D341Med (cell line): ENCODE results near the gene PPP1R1B.

Source experiments
- DNase-seq: peaks from one replicate; pipeline ENCODE4 v3.0.0; 2012; ENCODE audit warnings: low spot score

PPP1R1B gene

GRCh38 chr17:39615434-39615833 lies 11.3 kb upstream of the PPP1R1B start:
- DNase-seq, result no peak

GRCh38 chr17:39617100-39617445 lies 9.7 kb upstream of the PPP1R1B start:
- no peak for DNase-seq

- peak; percentile 97 for DNase-seq
Measured at GRCh38 chr17:39617446-39618245, 9.1 kb upstream of the PPP1R1B start.

- DNase-seq, result peak; percentile 71
Measured at GRCh38 chr17:39618246-39618913, 8.4 kb upstream of the PPP1R1B start.

- no peak for DNase-seq
Measured at GRCh38 chr17:39618956-39619785, 7.6 kb upstream of the PPP1R1B start.

GRCh38 chr17:39619786-39620101 lies 7.0 kb upstream of the PPP1R1B start:
- DNase-seq, result no peak

GRCh38 chr17:39621523-39622379 lies 5.0 kb upstream of the PPP1R1B start:
- peak; percentile 88 for DNase-seq

GRCh38 chr17:39622380-39623006 lies 4.3 kb upstream of the PPP1R1B start:
- no peak for DNase-seq

- peak; percentile 92 for DNase-seq
Measured at GRCh38 chr17:39623356-39623950, 3.3 kb upstream of the PPP1R1B start.

- no peak for DNase-seq
Measured at GRCh38 chr17:39624313-39624712, 2.4 kb upstream of the PPP1R1B start.

GRCh38 chr17:39625198-39625785 lies 1.5 kb upstream of the PPP1R1B start:
- DNase-seq, result no peak

GRCh38 chr17:39627047-39627711 lies 427 bp downstream of the PPP1R1B start:
- DNase-seq, result peak; percentile 69

GRCh38 chr17:39627712-39628516 lies 1.2 kb downstream of the PPP1R1B start:
- DNase-seq, result no peak

- no peak for DNase-seq
Measured at GRCh38 chr17:39628655-39629493, 2.1 kb downstream of the PPP1R1B start.

GRCh38 chr17:39629494-39629880 lies 2.7 kb downstream of the PPP1R1B start:
- no peak for DNase-seq

GRCh38 chr17:39629898-39630297 lies 3.1 kb downstream of the PPP1R1B start:
- DNase-seq, result no peak

GRCh38 chr17:39631403-39631802 lies 4.7 kb downstream of the PPP1R1B start:
- no peak for DNase-seq
